Epithelial cell of proximal tubule (primary cell): ENCODE data around the gene SCYL2. TPM values are rescaled to one million over a fixed set of nuclear protein-coding genes. Genes with fewer than 3 reads are reported as not detected.

Experiments used
- DNase-seq: peaks from one replicate; pipeline ENCODE4 v3.0.0-alpha.2; 2011; ENCODE audit warnings: low read depth
- H3K4me3 ChIP-seq: 2 replicates; pipeline ENCODE4 v1.5.1; 2011; ENCODE audit warnings: low read depth, mild to moderate bottlenecking, low read length
- total RNA-seq: library from RNA; depleted of rRNA; stranded (reverse); fragments of >200 nt; gene quantifications from 2 replicates; pipeline ENCODE4 v1.2.3, GENCODE V29; 2015
- TF ChIP-seq, protein P1 (sequence below): conservative IDR thresholded peaks from 2 replicates; pipeline ENCODE4 v1.5.1; 2012; ENCODE audit warnings: low read depth, mild to moderate bottlenecking, low read length

The SCYL2 gene
- total RNA-seq, 1 donor from 2014 or later: 24.6 TPM

DNA sequence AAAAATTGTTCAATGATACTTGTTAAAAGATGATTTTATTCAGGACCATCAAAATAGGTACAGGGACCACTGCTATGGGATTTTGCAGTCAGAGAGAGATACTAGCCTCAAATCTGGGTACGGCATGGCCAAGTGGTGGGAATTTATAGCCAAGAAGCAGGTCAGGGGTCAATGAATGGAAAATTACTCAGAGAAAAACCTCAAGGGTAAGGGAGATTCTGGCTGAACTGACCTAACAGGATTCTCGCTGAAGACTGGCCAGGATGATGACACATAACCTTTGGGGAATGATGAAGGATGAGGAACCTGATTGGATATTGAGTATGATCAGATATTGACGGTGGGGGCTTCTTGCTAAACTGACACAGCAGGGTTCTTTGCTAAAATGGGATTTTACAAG, 32.8 kb upstream of the SCYL2 start:
- no peak overlapping the region for H3K4me3 ChIP-seq
- no peak for DNase-seq
- TF ChIP-seq, protein P1, sequence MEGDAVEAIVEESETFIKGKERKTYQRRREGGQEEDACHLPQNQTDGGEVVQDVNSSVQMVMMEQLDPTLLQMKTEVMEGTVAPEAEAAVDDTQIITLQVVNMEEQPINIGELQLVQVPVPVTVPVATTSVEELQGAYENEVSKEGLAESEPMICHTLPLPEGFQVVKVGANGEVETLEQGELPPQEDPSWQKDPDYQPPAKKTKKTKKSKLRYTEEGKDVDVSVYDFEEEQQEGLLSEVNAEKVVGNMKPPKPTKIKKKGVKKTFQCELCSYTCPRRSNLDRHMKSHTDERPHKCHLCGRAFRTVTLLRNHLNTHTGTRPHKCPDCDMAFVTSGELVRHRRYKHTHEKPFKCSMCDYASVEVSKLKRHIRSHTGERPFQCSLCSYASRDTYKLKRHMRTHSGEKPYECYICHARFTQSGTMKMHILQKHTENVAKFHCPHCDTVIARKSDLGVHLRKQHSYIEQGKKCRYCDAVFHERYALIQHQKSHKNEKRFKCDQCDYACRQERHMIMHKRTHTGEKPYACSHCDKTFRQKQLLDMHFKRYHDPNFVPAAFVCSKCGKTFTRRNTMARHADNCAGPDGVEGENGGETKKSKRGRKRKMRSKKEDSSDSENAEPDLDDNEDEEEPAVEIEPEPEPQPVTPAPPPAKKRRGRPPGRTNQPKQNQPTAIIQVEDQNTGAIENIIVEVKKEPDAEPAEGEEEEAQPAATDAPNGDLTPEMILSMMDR: no peak

- TF ChIP-seq, protein P1: peak; percentile 84
- no peak for DNase-seq
- no peak overlapping the region for H3K4me3 ChIP-seq
Observed at GRCh38 chr12:100234591-100235304, 32.2 kb upstream of the SCYL2 start.

GRCh38 chr12:100238801-100239200, 28.2 kb upstream of the SCYL2 start:
- TF ChIP-seq, protein P1: no peak
- H3K4me3 ChIP-seq: no peak overlapping the region
- DNase-seq: no peak

- TF ChIP-seq, protein P1: no peak
- DNase-seq: no peak
- no peak overlapping the region for H3K4me3 ChIP-seq
Observed at GRCh38 chr12:100239589-100239988, 27.4 kb upstream of the SCYL2 start.

- DNase-seq: no peak
- TF ChIP-seq, protein P1: no peak
- H3K4me3 ChIP-seq: no peak overlapping the region
Observed at GRCh38 chr12:100243137-100243536, 23.8 kb upstream of the SCYL2 start.

- TF ChIP-seq, protein P1: no peak
- no peak for DNase-seq
Observed at GRCh38 chr12:100247765-100248164, 19.2 kb upstream of the SCYL2 start.

GRCh38 chr12:100248886-100249285, 18.1 kb upstream of the SCYL2 start:
- TF ChIP-seq, protein P1: no peak
- H3K4me3 ChIP-seq: no peak overlapping the region
- no peak for DNase-seq

More at GRCh38 chr12:100247765-100248164, 19.2 kb upstream of the SCYL2 start:
- H3K4me3 ChIP-seq: no peak overlapping the region
